Measurements from ENCODE around the gene ZBTB8B. TPM values are rescaled to one million over a fixed set of nuclear protein-coding genes. Genes with fewer than 3 reads are reported as not detected.

ZBTB8B gene
- total RNA-seq, 5 donors from 2014 or later (not counting 1 experiment from before 2014, with no cell fraction given) = 0.03 TPM; not detected in 4

GRCh38 chr1:32508761-32509160 is 43.9 kb downstream of the ZBTB8B start:
- no peak overlapping the region for H3K27ac ChIP-seq (ENCODE audit: low read length)
- H3K27me3 ChIP-seq (replicated peaks in 1 of 2; ENCODE audit: control insufficient read depth in 2 of 2, extremely low read depth in 1 of 2, insufficient read depth in 2 of 2, low read length in 1 of 2) = peaks cover 0 to 10% of the 10 kb centered on the region in 2 experiments
- ChIA-PET CTCF (no interaction called here), POLR2A (no interaction called here)
- ATAC-seq (replicated peaks in 1 of 4) (no peak), DNase-seq (no peak)
- H3K4me1 ChIP-seq (ENCODE audit: control insufficient read depth in 1 of 2, extremely low read depth in 1 of 2, insufficient read depth in 2 of 2, low read length in 2 of 2) = no peaks in the 10 kb centered on the region
- Mint-ChIP-seq H3K9me3 (no peaks in the 10 kb centered on the region), H3K36me3 (no peaks in the 10 kb centered on the region), H3K27me3 (peaks cover 18 to 35% of the 10 kb centered on the region in 2 donors), H3K4me3 (no peak overlapping the region), H3K4me1 (no peaks in the 10 kb centered on the region), H3K27ac (no peak overlapping the region)
- no peaks in the 10 kb centered on the region for H3K9me3 ChIP-seq
- no peak overlapping the region for H3K4me3 ChIP-seq (ENCODE audit: control insufficient read depth in 1 of 2, extremely low read depth in 1 of 2, low read length in 1 of 2)
- H3K36me3 ChIP-seq (ENCODE audit: control insufficient read depth in 2 of 2, extremely low read depth in 1 of 2, insufficient read depth in 1 of 2, low read length in 1 of 2) = no peaks in the 10 kb centered on the region
- WGBS (ENCODE audit: insufficient coverage) = 79% methylated on average over 2 of the region's 5 CpGs

GRCh38 chr1:32509939-32510338 is 45.1 kb downstream of the ZBTB8B start:
- Histone ChIP-seq H3K4me3 (ENCODE audit: control insufficient read depth in 1 of 2, extremely low read depth in 1 of 2, low read length in 1 of 2) (no peak overlapping the region), H3K27ac (ENCODE audit: low read length) (no peak overlapping the region), H3K4me1 (ENCODE audit: control insufficient read depth in 1 of 2, extremely low read depth in 1 of 2, insufficient read depth in 2 of 2, low read length in 2 of 2) (no peaks in the 10 kb centered on the region), H3K27me3 (replicated peaks in 1 of 2; ENCODE audit: control insufficient read depth in 2 of 2, extremely low read depth in 1 of 2, insufficient read depth in 2 of 2, low read length in 1 of 2) (peaks cover 0 to 10% of the 10 kb centered on the region in 2 experiments), H3K9me3 (no peaks in the 10 kb centered on the region), H3K36me3 (ENCODE audit: control insufficient read depth in 2 of 2, extremely low read depth in 1 of 2, insufficient read depth in 1 of 2, low read length in 1 of 2) (no peaks in the 10 kb centered on the region)
- no peaks in the 10 kb centered on the region for H3K36me3 Mint-ChIP-seq
- no peak for ATAC-seq (replicated peaks in 1 of 4)
- no peak overlapping the region for H3K4me3 Mint-ChIP-seq
- POLR2A ChIA-PET = no interaction called here
- no peak for DNase-seq
- no peaks in the 10 kb centered on the region for H3K9me3 Mint-ChIP-seq
- 100% methylated on average over 1 of the region's 1 CpG for WGBS (ENCODE audit: insufficient coverage)
- H3K27ac Mint-ChIP-seq = no peak overlapping the region
- no peaks in the 10 kb centered on the region for H3K4me1 Mint-ChIP-seq
- peaks cover 18 to 33% of the 10 kb centered on the region in 2 donors for H3K27me3 Mint-ChIP-seq
- CTCF ChIA-PET = no interaction called here

Other genes with a start within 250 kb of the ZBTB8B start
- 10 to 100 TPM; 14.0 to 29.6 (median 26.0) TPM for gene TMEM234, start 242.7 kb upstream of the ZBTB8B start, total RNA-seq
- 100 to 1,000 TPM in 2 of 5 donors, 10 to 100 TPM in 3; 94.9 to 117 (median 98.4) TPM for gene EIF3I, start 242.7 kb upstream of the ZBTB8B start, total RNA-seq
- gene FAM167B, start 217.8 kb upstream of the ZBTB8B start, total RNA-seq = 1 to 10 TPM in 1 of 5 donors, under 1 TPM in 4; 0.65 to 1.0 (median 0.95) TPM
- gene LCK, start 213.8 kb upstream of the ZBTB8B start, total RNA-seq = 100 to 1,000 TPM; 341 to 489 (median 428) TPM
- gene HDAC1, start 173.0 kb upstream of the ZBTB8B start, total RNA-seq = 100 to 1,000 TPM; 117 to 153 (median 142) TPM
- 10 to 100 TPM; 28.1 to 46.5 (median 41.4) TPM for gene MARCKSL1, start 128.8 kb upstream of the ZBTB8B start, total RNA-seq
- gene FAM229A, start 102.6 kb upstream of the ZBTB8B start, total RNA-seq = 10 to 100 TPM; 27.0 to 43.0 (median 32.0) TPM
- gene TSSK3, start 102.5 kb upstream of the ZBTB8B start, total RNA-seq = 1 to 10 TPM in 3 of 5 donors, under 1 TPM in 1, not detected in 1; 0.65 to 4.3 (median 2.3) TPM
- gene BSDC1, start 70.6 kb upstream of the ZBTB8B start, total RNA-seq = 100 to 1,000 TPM in 3 of 5 donors, 10 to 100 TPM in 2; 93.4 to 190 (median 105) TPM
- gene ZBTB8A, start 74.4 kb downstream of the ZBTB8B start, total RNA-seq = under 1 TPM in 4 of 5 donors, not detected in 1; 0.05 to 0.13 (median 0.11) TPM
- gene ZBTB8OS, start 185.5 kb downstream of the ZBTB8B start, total RNA-seq = 10 to 100 TPM; 34.6 to 53.3 (median 42.7) TPM
- 100 to 1,000 TPM; 150 to 162 (median 158) TPM for gene RBBP4, start 186.1 kb downstream of the ZBTB8B start, total RNA-seq
- under 1 TPM in 1 of 5 donors, not detected in 4; 0.07 TPM for gene SYNC, start 237.7 kb downstream of the ZBTB8B start, total RNA-seq

All from T-cell (primary cell).